Breast epithelium (tissue), 3 donors: ENCODE data around the gene FOXD3.

Source experiments
- POLR2A ChIP-seq: fragments of 450-650 bp; IDR thresholded peaks from one replicate; pipeline ENCODE4 v1.6.1; 2016; ENCODE audit warnings: antibody characterized with exemption, mild to moderate bottlenecking, moderate library complexity
- POLR2AphosphoS5 ChIP-seq, 3 donors: sonication (generic); formaldehyde crosslinking; IDR thresholded peaks; one replicate each; pipeline ENCODE4 v1.6.1; 2017; ENCODE audit warnings: antibody characterized with exemption in 3 of 3
- TF ChIP-seq, protein P1 (sequence below), 3 donors: fragments of 450-650 bp; IDR thresholded peaks; one replicate each; pipeline ENCODE4 v1.5.1; 2016 to 2017; ENCODE audit warnings: antibody characterized with exemption in 3 of 3, mild to moderate bottlenecking in 3 of 3, moderate library complexity in 3 of 3

DNA sequence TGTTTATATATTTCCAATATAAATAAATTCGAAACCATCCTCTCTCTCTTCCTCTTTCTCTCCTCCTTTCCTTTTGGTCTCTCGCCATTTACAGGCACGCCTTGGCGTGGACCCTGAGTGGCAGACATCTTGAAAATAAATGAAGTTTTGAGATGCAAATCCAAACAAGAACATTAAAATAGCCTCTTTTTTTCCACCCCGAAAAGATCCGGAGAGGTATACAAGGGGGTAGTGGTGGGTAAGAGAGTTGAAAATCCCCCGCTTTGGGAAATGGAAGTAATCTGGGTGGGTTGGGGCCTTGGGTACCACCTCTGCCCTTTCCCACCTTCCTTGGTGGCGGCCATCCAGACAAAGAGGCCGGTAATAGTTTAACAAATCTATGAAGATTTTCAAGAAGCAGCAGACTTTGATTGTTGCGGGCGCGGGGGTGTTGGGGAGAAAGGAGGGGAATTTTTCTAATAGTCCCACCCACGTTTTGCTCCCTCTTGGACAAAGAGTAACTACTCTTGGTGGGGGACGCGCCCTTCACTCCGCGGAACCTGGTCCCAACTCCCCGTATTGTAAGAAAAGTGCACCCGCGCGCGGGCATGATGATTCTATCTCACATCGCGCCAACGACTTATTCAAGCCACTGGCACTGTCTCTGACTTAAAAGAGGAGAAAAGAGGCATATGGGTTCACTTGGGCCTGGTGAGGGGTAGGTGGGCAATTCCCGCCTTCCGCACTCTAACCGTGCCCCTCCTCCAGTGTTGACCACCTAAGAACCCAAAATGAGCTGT is 4.0 kb upstream of the FOXD3 start:
- TF ChIP-seq, protein P1, sequence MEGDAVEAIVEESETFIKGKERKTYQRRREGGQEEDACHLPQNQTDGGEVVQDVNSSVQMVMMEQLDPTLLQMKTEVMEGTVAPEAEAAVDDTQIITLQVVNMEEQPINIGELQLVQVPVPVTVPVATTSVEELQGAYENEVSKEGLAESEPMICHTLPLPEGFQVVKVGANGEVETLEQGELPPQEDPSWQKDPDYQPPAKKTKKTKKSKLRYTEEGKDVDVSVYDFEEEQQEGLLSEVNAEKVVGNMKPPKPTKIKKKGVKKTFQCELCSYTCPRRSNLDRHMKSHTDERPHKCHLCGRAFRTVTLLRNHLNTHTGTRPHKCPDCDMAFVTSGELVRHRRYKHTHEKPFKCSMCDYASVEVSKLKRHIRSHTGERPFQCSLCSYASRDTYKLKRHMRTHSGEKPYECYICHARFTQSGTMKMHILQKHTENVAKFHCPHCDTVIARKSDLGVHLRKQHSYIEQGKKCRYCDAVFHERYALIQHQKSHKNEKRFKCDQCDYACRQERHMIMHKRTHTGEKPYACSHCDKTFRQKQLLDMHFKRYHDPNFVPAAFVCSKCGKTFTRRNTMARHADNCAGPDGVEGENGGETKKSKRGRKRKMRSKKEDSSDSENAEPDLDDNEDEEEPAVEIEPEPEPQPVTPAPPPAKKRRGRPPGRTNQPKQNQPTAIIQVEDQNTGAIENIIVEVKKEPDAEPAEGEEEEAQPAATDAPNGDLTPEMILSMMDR (IDR thresholded peaks at IDR 0.05) = no peak
- TF ChIP-seq POLR2A (no peak), POLR2AphosphoS5 (IDR thresholded peaks at IDR 0.05) (no peak)
